ENCODE measurements around the gene ATAD3B. TPM values are rescaled to one million over a fixed set of nuclear protein-coding genes. Genes with fewer than 3 reads are reported as not detected.
A peak's percentile ranks its signal among the peaks of the same experiment; 100 is the strongest.

The ATAD3B gene
- total and polyA plus RNA-seq, 10 of the 15 experiments (the other 5 are each of a cell fraction or from before 2014, with no cell fraction given), result 0.03 to 38.8 (median 23.8) TPM

DNA sequence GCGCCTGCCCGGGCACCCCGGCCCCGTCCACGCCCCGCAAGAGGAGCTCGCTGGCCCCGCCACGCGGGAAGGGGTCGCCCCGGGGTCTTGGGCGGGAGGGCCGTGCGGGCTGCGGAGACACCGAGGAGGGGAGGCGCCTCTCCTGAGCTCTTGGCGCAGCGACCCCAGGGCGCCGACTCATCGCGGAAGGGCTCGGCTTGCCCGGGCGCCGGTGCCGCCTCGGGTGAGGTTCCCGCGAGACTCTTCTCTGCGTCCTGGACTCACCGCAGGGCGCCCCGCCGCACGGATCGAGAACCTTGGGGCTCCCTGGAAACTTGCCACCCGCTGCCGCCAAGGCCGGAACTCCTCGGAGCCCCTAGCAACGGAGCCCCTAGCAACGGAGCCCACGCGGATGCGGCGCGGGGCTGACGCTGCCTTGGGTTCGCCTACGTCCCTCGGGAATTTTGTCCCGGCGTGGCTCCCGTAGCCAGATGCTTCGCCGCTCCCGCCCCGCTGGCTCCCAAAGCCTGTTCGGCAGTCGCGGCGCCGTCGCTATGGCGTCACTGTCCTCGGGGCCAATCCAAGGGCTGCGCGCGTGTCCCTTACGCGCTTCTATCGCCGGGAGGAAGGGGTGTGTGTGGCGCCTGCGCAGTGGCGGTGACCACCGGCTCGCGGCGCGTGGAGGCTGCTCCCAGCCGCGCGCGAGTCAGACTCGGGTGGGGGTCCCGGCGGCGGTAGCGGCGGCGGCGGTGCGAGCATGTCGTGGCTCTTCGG lies 40.1 kb downstream of the ATAD3B start, which contains the start of gene ATAD3A (continued):
- peak in 1 of 2 experiments; percentile 66; a peak in 2 of 4 replicates for TF ChIP-seq SRF (IDR thresholded peaks at IDR 0.05; ENCODE audit: low read depth in 2 of 2, low read length in 2 of 2)
- TF ChIP-seq, protein P1, sequence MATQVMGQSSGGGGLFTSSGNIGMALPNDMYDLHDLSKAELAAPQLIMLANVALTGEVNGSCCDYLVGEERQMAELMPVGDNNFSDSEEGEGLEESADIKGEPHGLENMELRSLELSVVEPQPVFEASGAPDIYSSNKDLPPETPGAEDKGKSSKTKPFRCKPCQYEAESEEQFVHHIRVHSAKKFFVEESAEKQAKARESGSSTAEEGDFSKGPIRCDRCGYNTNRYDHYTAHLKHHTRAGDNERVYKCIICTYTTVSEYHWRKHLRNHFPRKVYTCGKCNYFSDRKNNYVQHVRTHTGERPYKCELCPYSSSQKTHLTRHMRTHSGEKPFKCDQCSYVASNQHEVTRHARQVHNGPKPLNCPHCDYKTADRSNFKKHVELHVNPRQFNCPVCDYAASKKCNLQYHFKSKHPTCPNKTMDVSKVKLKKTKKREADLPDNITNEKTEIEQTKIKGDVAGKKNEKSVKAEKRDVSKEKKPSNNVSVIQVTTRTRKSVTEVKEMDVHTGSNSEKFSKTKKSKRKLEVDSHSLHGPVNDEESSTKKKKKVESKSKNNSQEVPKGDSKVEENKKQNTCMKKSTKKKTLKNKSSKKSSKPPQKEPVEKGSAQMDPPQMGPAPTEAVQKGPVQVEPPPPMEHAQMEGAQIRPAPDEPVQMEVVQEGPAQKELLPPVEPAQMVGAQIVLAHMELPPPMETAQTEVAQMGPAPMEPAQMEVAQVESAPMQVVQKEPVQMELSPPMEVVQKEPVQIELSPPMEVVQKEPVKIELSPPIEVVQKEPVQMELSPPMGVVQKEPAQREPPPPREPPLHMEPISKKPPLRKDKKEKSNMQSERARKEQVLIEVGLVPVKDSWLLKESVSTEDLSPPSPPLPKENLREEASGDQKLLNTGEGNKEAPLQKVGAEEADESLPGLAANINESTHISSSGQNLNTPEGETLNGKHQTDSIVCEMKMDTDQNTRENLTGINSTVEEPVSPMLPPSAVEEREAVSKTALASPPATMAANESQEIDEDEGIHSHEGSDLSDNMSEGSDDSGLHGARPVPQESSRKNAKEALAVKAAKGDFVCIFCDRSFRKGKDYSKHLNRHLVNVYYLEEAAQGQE (IDR thresholded peaks at IDR 0.05; ENCODE audit: low read depth, low read length), result 0 out of 2 replicates have a peak, but pooled peaks have one; percentile 6
- no peak for TF ChIP-seq KAT2A (conservative IDR thresholded peaks at IDR 0.05; ENCODE audit: control insufficient read depth, low read depth, low read length)
- no peak for TF ChIP-seq KLF5 (IDR thresholded peaks at IDR 0.05; ENCODE audit: partially characterized antibody)
- TF ChIP-seq SMARCA5 (IDR thresholded peaks at IDR 0.05), result no peak
- peak; percentile 95 for TF ChIP-seq ZNF207 (IDR thresholded peaks at IDR 0.05; ENCODE audit: borderline replicate concordance)
- no peak for TF ChIP-seq RBBP5 (conservative IDR thresholded peaks at IDR 0.05)
- TF ChIP-seq, protein P2, sequence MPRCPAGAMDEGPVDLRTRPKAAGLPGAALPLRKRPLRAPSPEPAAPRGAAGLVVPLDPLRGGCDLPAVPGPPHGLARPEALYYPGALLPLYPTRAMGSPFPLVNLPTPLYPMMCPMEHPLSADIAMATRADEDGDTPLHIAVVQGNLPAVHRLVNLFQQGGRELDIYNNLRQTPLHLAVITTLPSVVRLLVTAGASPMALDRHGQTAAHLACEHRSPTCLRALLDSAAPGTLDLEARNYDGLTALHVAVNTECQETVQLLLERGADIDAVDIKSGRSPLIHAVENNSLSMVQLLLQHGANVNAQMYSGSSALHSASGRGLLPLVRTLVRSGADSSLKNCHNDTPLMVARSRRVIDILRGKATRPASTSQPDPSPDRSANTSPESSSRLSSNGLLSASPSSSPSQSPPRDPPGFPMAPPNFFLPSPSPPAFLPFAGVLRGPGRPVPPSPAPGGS (IDR thresholded peaks at IDR 0.05; ENCODE audit: borderline replicate concordance, insufficient read depth, low read depth, low read length, poor library complexity, severe bottlenecking), result no peak
- no peak for TF ChIP-seq GABPA (IDR thresholded peaks at IDR 0.05; ENCODE audit: low read depth)
- no peak for TF ChIP-seq RAD21 (IDR thresholded peaks at IDR 0.05; ENCODE audit: insufficient read depth, low read depth, low read length)
- TF ChIP-seq ZNF384 (IDR thresholded peaks at IDR 0.05; ENCODE audit: borderline replicate concordance, low read depth, low read length), result no peak
- TF ChIP-seq PBX3 (IDR thresholded peaks at IDR 0.05; ENCODE audit: insufficient replicate concordance, low read depth, low read length), result no peak
- no peak for TF ChIP-seq MTA2 (IDR thresholded peaks at IDR 0.05; ENCODE audit: low read depth)
- peak; percentile 98 for TF ChIP-seq CHD2 (IDR thresholded peaks at IDR 0.05; ENCODE audit: borderline replicate concordance, low read depth, low read length)
- TF ChIP-seq, protein P3, sequence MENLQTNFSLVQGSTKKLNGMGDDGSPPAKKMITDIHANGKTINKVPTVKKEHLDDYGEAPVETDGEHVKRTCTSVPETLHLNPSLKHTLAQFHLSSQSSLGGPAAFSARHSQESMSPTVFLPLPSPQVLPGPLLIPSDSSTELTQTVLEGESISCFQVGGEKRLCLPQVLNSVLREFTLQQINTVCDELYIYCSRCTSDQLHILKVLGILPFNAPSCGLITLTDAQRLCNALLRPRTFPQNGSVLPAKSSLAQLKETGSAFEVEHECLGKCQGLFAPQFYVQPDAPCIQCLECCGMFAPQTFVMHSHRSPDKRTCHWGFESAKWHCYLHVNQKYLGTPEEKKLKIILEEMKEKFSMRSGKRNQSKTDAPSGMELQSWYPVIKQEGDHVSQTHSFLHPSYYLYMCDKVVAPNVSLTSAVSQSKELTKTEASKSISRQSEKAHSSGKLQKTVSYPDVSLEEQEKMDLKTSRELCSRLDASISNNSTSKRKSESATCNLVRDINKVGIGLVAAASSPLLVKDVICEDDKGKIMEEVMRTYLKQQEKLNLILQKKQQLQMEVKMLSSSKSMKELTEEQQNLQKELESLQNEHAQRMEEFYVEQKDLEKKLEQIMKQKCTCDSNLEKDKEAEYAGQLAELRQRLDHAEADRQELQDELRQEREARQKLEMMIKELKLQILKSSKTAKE (IDR thresholded peaks at IDR 0.05; ENCODE audit: low read depth, poor library complexity, severe bottlenecking), result no peak
- peak; percentile 6; the same call in 1 of the 2 replicates for TF ChIP-seq PAX5 (IDR thresholded peaks at IDR 0.05; ENCODE audit: borderline replicate concordance, low read depth, low read length)
- TF ChIP-seq ZSCAN29 (IDR thresholded peaks at IDR 0.05), result no peak
- no peak for TF ChIP-seq CEBPB (IDR thresholded peaks at IDR 0.05; ENCODE audit: borderline replicate concordance in 1 of 2, low read depth in 2 of 2, low read length in 2 of 2)
- TF ChIP-seq, protein P4, sequence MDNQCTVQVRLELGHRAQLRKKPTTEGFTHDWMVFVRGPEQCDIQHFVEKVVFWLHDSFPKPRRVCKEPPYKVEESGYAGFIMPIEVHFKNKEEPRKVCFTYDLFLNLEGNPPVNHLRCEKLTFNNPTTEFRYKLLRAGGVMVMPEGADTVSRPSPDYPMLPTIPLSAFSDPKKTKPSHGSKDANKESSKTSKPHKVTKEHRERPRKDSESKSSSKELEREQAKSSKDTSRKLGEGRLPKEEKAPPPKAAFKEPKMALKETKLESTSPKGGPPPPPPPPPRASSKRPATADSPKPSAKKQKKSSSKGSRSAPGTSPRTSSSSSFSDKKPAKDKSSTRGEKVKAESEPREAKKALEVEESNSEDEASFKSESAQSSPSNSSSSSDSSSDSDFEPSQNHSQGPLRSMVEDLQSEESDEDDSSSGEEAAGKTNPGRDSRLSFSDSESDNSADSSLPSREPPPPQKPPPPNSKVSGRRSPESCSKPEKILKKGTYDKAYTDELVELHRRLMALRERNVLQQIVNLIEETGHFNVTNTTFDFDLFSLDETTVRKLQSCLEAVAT (IDR thresholded peaks at IDR 0.05), result peak; percentile 96
